ENCODE measurements around the gene MGRN1.

The MGRN1 gene

GRCh38 chr16:4675864-4676786 is 51.5 kb downstream of the MGRN1 start:
- no peak for DNase-seq (ENCODE audit: low read depth, low spot score)

- DNase-seq (ENCODE audit: low read depth, low spot score): no peak
These were observed 52.2 kb downstream of the MGRN1 start for GRCh38 chr16:4676831-4677230.

GRCh38 chr16:4677390-4677789 is 52.8 kb downstream of the MGRN1 start:
- no peak for DNase-seq (ENCODE audit: low read depth, low spot score)

GRCh38 chr16:4677994-4678393 is 53.4 kb downstream of the MGRN1 start:
- no peak for DNase-seq (ENCODE audit: low read depth, low spot score)

GRCh38 chr16:4678596-4678995 is 54.0 kb downstream of the MGRN1 start:
- no peak for DNase-seq (ENCODE audit: low read depth, low spot score)

GRCh38 chr16:4679156-4679849 is 54.7 kb downstream of the MGRN1 start:
- no peak for DNase-seq (ENCODE audit: low read depth, low spot score)

- DNase-seq (ENCODE audit: low read depth, low spot score): no peak
These were observed 55.4 kb downstream of the MGRN1 start for GRCh38 chr16:4679850-4680636.

- no peak for DNase-seq (ENCODE audit: low read depth, low spot score)
These were observed 56.2 kb downstream of the MGRN1 start for GRCh38 chr16:4680673-4681470.

GRCh38 chr16:4681471-4682083 is 57.0 kb downstream of the MGRN1 start:
- DNase-seq (ENCODE audit: low read depth, low spot score): no peak

- DNase-seq (ENCODE audit: low read depth, low spot score): no peak
These were observed 57.5 kb downstream of the MGRN1 start for GRCh38 chr16:4682084-4682591.

- DNase-seq (ENCODE audit: low read depth, low spot score): no peak
These were observed 58.1 kb downstream of the MGRN1 start for GRCh38 chr16:4682616-4683254.

- DNase-seq (ENCODE audit: low read depth, low spot score): no peak
These were observed 58.8 kb downstream of the MGRN1 start for GRCh38 chr16:4683255-4684057.

GRCh38 chr16:4684058-4684715 is 59.6 kb downstream of the MGRN1 start:
- no peak for DNase-seq (ENCODE audit: low read depth, low spot score)

- no peak for DNase-seq (ENCODE audit: low read depth, low spot score)
These were observed 60.1 kb downstream of the MGRN1 start for GRCh38 chr16:4684763-4685162.

- no peak for DNase-seq (ENCODE audit: low read depth, low spot score)
These were observed 60.7 kb downstream of the MGRN1 start for GRCh38 chr16:4685292-4685691.

GRCh38 chr16:4685776-4686496 is 61.3 kb downstream of the MGRN1 start:
- no peak for DNase-seq (ENCODE audit: low read depth, low spot score)

GRCh38 chr16:4686497-4687210 is 62.0 kb downstream of the MGRN1 start:
- no peak for DNase-seq (ENCODE audit: low read depth, low spot score)
